Type B pancreatic cell (in vitro differentiated cells): ENCODE measurements around the gene RRBP1. TPM values are rescaled to one million over a fixed set of nuclear protein-coding genes. Genes with fewer than 3 reads are reported as not detected.

ENCODE experiments used
- DNase-seq: peaks from one replicate; pipeline ENCODE4 v3.0.0; 2021; ENCODE audit warnings: mixed read lengths; ENCODE audit not compliant: unreplicated experiment; ENCODE audit errors: extremely low spot score
- H3K27ac Mint-ChIP-seq: 2 replicates; pipeline ENCODE4 v1.8.0; 2021; ENCODE audit warnings: mild to moderate bottlenecking, mixed read lengths
- H3K27me3 Mint-ChIP-seq: 2 replicates; pipeline ENCODE4 v1.8.0; 2021; ENCODE audit warnings: mixed read lengths
- H3K36me3 Mint-ChIP-seq: 2 replicates; pipeline ENCODE4 v1.8.0; 2021; ENCODE audit warnings: mixed read lengths
- H3K4me1 Mint-ChIP-seq: one replicate; pipeline ENCODE4 v1.8.0; 2021; ENCODE audit warnings: mixed read lengths; ENCODE audit not compliant: unreplicated experiment
- H3K4me3 Mint-ChIP-seq: 2 replicates; pipeline ENCODE4 v1.8.0; 2021; ENCODE audit warnings: mild to moderate bottlenecking, mixed read lengths
- H3K9me3 Mint-ChIP-seq: 2 replicates; pipeline ENCODE4 v1.8.0; 2021; ENCODE audit warnings: mixed read lengths
- total RNA-seq: library from RNA; stranded (reverse); gene quantifications from 2 replicates; pipeline ENCODE4 v1.2.1, GENCODE V29; 2021; ENCODE audit warnings: low replicate concordance
- TF ChIP-seq, protein P1 (sequence below): fragments of 200-600 bp; sonication (generic); conservative IDR thresholded peaks from 2 replicates; pipeline ENCODE4 v1.5.0; 2021; ENCODE audit warnings: antibody characterized with exemption, mild to moderate bottlenecking

Gene RRBP1
- total RNA-seq, 1 donor from 2014 or later: 161 TPM

DNA sequence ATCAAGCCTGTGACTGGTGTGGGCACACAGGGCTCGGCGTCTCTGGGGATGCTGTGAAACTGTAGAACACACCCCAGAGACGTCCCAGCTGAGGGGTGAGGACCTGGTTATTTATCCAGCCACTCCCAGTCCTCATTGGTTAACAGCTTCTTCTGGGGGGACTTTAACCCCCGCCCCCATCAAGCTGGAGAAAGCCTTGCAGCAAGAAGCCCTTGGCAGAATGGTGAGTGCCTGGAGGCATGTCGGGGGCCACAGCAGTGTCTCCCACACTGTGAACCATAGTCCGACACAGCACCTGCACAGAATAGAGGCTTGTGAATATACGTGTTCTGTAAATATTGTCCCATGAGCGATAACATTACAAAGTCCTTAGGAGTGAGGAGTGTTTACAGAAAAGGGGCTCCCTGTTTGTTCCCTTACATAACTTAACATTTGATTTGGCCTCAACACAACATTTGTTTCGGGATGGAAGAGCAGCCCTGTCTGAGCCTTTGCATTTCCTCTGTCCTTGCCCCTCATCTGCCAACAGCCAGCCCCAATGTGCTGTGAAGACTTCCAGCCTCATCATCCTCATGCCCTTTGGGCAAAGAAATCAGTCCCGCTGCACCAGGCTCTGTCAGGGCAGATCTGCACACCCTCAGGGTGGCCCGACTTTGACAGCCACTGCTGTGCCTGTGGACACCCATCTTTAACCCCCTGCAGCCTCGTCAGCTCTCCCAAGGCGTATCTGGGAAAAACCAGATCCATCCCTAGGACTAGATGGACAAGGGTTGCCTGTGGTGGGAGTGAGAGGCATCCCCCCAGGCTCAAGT is 2.2 kb upstream of the RRBP1 start:
- no peak for DNase-seq
- H3K4me3 Mint-ChIP-seq: peak overlapping the region; percentile 41
- TF ChIP-seq, protein P1, sequence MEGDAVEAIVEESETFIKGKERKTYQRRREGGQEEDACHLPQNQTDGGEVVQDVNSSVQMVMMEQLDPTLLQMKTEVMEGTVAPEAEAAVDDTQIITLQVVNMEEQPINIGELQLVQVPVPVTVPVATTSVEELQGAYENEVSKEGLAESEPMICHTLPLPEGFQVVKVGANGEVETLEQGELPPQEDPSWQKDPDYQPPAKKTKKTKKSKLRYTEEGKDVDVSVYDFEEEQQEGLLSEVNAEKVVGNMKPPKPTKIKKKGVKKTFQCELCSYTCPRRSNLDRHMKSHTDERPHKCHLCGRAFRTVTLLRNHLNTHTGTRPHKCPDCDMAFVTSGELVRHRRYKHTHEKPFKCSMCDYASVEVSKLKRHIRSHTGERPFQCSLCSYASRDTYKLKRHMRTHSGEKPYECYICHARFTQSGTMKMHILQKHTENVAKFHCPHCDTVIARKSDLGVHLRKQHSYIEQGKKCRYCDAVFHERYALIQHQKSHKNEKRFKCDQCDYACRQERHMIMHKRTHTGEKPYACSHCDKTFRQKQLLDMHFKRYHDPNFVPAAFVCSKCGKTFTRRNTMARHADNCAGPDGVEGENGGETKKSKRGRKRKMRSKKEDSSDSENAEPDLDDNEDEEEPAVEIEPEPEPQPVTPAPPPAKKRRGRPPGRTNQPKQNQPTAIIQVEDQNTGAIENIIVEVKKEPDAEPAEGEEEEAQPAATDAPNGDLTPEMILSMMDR: no peak
- peaks cover 21% of the 10 kb centered on the region for H3K4me1 Mint-ChIP-seq
- peaks cover 5% of the 10 kb centered on the region for H3K9me3 Mint-ChIP-seq
- H3K27ac Mint-ChIP-seq: peak overlapping the region; percentile 48
- H3K36me3 Mint-ChIP-seq: peaks cover 15% of the 10 kb centered on the region
- peaks cover 28% of the 10 kb centered on the region for H3K27me3 Mint-ChIP-seq

DNA sequence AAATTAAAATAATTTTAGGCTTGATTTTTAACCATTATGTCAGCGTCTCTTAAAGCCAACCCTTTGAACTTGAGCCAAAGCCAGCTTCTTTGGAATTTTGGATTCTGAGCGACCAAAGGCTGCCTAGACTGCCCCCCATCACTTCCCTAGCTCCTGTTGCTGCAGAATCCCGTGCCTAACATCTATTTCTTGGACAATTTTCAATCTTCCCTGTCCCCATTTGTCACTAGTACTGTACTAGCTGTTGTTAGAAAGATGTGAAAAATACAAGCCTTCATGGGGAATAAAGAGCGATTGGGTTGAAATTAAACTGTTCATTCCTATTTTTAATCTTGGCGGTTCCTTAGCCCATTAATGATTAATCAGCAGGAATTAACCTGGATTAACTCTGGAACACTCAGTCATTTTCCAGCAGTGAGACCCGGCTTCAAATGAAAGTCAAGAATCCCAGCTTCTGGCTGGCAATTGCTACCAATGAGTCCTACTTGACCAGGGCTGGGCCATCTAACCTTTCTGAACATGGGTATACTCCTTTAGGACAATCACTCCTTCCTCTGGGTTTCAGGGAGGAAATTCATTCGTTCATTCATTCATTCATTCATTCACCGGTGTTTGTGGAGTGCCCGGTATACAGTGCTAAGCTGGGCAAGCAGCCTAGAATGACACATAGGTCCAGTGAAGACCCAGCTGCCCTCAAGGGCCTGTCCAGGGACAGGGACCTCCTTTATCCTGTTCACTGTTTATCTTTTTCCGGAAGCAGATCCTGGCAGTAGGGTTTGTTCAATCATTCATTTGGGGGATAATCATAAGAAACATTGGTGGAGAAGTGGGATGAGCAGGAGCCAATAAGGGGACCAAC is 1.4 kb upstream of the RRBP1 start:
- DNase-seq: no peak
- Mint-ChIP-seq H3K27me3 (peaks cover 28% of the 10 kb centered on the region), H3K9me3 (peaks cover 5% of the 10 kb centered on the region), H3K36me3 (peaks cover 15% of the 10 kb centered on the region), H3K27ac (peak overlapping the region; percentile 23), H3K4me1 (peaks cover 27% of the 10 kb centered on the region), H3K4me3 (peak overlapping the region; percentile 77)
- TF ChIP-seq, protein P1: no peak

DNA sequence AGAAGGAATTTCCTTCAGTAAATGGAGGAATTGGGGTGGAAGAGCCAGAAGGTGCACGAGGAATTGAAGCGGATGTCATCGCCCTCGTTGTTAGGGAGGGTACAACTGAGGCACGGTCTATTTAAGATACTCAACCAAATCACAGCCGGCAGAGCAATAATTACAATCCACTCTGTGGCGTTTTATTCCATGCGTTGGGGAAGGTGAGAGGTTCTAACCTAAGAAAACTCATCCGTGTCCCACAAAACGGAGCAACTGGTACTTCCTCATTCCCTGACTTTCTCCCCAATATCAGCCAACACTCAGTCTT is 802 bp upstream of the RRBP1 start:
- Mint-ChIP-seq H3K4me3 (peak overlapping the region; percentile 86), H3K4me1 (peaks cover 32% of the 10 kb centered on the region), H3K27me3 (peaks cover 28% of the 10 kb centered on the region), H3K27ac (peak overlapping the region; percentile 86), H3K9me3 (peaks cover 5% of the 10 kb centered on the region), H3K36me3 (peaks cover 18% of the 10 kb centered on the region)
- DNase-seq: no peak
- TF ChIP-seq, protein P1: no peak

DNA sequence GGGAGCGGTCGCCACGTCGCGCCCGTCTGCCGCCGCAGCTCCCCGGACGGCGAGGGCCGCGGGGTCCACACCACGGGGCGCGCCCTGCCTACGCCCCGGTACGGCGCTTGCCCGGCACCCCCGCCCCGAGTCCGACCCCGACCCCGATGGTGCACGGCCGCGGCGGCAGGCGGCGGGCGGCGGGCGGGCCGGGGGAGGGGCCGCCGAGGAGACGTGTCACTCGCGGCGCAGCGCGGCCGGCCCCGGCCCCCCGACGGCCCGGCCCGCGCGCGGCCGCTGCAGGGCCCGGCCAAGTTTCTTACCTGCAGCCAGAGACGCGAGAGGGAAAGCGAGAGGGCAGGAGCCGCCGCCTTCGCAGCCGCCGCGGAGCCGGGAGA is 328 bp downstream of the RRBP1 start:
- H3K27me3 Mint-ChIP-seq: peaks cover 22% of the 10 kb centered on the region
- H3K4me1 Mint-ChIP-seq: peaks cover 32% of the 10 kb centered on the region
- no peak for DNase-seq
- peak overlapping the region; percentile 88 for H3K4me3 Mint-ChIP-seq
- peaks cover 18% of the 10 kb centered on the region for H3K36me3 Mint-ChIP-seq
- TF ChIP-seq, protein P1: no peak
- H3K9me3 Mint-ChIP-seq: no peaks in the 10 kb centered on the region
- H3K27ac Mint-ChIP-seq: peak overlapping the region; percentile 86

DNA sequence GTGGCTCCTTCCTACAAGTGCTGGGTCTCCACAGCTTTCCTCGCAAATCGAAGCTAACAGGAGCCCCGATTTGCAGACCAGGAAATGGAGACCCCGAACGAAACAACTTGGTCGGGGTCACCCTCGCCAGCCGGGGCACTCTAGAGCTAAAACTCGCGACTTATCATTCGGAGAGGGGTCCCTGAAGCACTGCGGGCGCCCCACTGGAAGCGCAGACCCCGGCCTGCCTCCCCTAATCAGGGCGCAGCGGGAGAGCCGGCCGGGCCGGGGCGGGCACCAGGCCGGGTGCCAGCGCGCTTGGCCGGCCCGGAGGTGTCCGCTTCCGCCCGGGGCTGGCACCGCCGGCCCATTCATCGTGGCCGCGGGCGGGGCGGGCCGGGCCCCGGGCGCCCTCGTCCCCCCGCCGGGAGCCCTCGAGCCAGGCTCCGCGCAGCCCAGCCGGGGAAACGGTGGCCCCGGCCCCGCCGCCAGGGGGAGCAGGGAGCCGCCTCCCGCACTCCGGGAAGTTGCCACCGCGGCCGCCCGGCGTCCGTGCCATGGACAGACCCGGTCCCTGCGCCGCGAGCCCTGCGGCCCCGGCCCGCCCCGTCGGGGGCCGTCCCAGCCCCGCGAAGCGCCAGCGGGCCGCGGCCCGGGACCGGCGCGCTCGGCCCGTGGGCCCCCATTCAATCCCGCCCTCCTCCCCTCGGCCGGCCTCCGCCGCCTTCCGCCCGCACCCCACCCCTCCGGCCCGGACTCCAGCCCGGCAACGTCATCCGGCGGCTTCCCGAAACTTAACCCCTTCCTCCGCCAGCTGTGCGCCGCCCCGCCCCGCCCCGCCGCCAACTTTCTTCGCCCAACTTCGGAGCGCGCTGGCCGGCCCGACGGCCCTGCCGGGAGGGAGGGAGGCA is 961 bp downstream of the RRBP1 start:
- H3K27me3 Mint-ChIP-seq: peaks cover 17% of the 10 kb centered on the region
- H3K36me3 Mint-ChIP-seq: peaks cover 16% of the 10 kb centered on the region
- H3K4me1 Mint-ChIP-seq: peaks cover 35% of the 10 kb centered on the region
- H3K27ac Mint-ChIP-seq: peak overlapping the region; percentile 95
- TF ChIP-seq, protein P1: peak; percentile 80
- peak; percentile 90 for DNase-seq
- no peaks in the 10 kb centered on the region for H3K9me3 Mint-ChIP-seq
- peak overlapping the region; percentile 88 for H3K4me3 Mint-ChIP-seq
